GM21390 (cell line): Measurements from ENCODE around the gene CCL19.

ENCODE experiments used
- ATAC-seq: cut with Tn5 transposase; IDR thresholded peaks from one replicate; pipeline ENCODE4 v1.9.1; 2021; ENCODE audit not compliant: unreplicated experiment

Gene CCL19

GRCh38 chr9:34664281-34665066 is 26.6 kb downstream of the CCL19 start:
- peak; percentile 9 for ATAC-seq

- ATAC-seq, result no peak
Observed at GRCh38 chr9:34663303-34663605, 27.8 kb downstream of the CCL19 start.

- ATAC-seq, result no peak
Observed at GRCh38 chr9:34662526-34663302, 28.4 kb downstream of the CCL19 start, which contains the start of gene CCL27. Gene CCL27 (minus strand): TSS chr9:34662657. CDS start chr9:34662633, 24 bp downstream.

GRCh38 chr9:34659592-34660253 is 31.4 kb downstream of the CCL19 start:
- no peak for ATAC-seq

GRCh38 chr9:34658461-34658860 is 32.6 kb downstream of the CCL19 start:
- ATAC-seq, result no peak

- no peak for ATAC-seq
Observed at GRCh38 chr9:34656992-34657391, 34.1 kb downstream of the CCL19 start.

- ATAC-seq, result no peak
Observed at GRCh38 chr9:34655394-34655793, 35.7 kb downstream of the CCL19 start.

- ATAC-seq, result no peak
Observed at GRCh38 chr9:34654323-34655051, 36.6 kb downstream of the CCL19 start.

- no peak for ATAC-seq
Observed at GRCh38 chr9:34653151-34654072, 37.7 kb downstream of the CCL19 start.

- no peak for ATAC-seq
Observed at GRCh38 chr9:34652602-34653000, 38.5 kb downstream of the CCL19 start.

- no peak for ATAC-seq
Observed at GRCh38 chr9:34651876-34652601, 39.0 kb downstream of the CCL19 start, which contains the start of gene IL11RA. Gene IL11RA (plus strand): TSS chr9:34652185. CDS start chr9:34655218, 3,033 bp downstream.

- no peak for ATAC-seq
Observed at GRCh38 chr9:34651321-34651720, 39.8 kb downstream of the CCL19 start.

- no peak for ATAC-seq
Observed at GRCh38 chr9:34650816-34651215, 40.3 kb downstream of the CCL19 start.

GRCh38 chr9:34648673-34649072 is 42.4 kb downstream of the CCL19 start:
- no peak for ATAC-seq

GRCh38 chr9:34647651-34648050 is 43.4 kb downstream of the CCL19 start:
- ATAC-seq, result no peak

- no peak for ATAC-seq
Observed at GRCh38 chr9:34647084-34647403, 44.0 kb downstream of the CCL19 start.

GRCh38 chr9:34646211-34647083 is 44.6 kb downstream of the CCL19 start, which contains the start of gene GALT:
Gene GALT (plus strand): TSS chr9:34646675. CDS start chr9:34646705, 30 bp downstream.
- ATAC-seq, result peak; percentile 81

GRCh38 chr9:34644766-34645314 is 46.2 kb downstream of the CCL19 start:
- no peak for ATAC-seq
